RWPE1 (cell line): ENCODE measurements around the gene KRTDAP.

Source experiments
- CTCF ChIA-PET: fragments of 350-600 bp; sonication (Branson Sonifier 250); formaldehyde crosslinking; extraction: SDS; loops from one replicate; lab custom pipeline; 2021; lab: Yijun Ruan, JAX
- POLR2A ChIA-PET: fragments of 400-600 bp; formaldehyde crosslinking; extraction: SDS; loops from one replicate; lab custom pipeline; 2020; ENCODE audit warnings: antibody characterized with exemption; ENCODE audit not compliant: low non-redundant PET; lab: Yijun Ruan, JAX
- DNase-seq: peaks from one replicate; pipeline ENCODE4 v3.0.0; 2012; ENCODE audit warnings: low spot score
- H3K27ac ChIP-seq: fragments of 450-650 bp; 2 replicates; pipeline ENCODE4 v1.5.1; 2017
- TF ChIP-seq, protein P1 (sequence below): fragments of 450-650 bp; conservative IDR thresholded peaks from 2 replicates; pipeline ENCODE4 v1.5.1; 2017; ENCODE audit warnings: low read depth, mild to moderate bottlenecking

Gene KRTDAP

DNA sequence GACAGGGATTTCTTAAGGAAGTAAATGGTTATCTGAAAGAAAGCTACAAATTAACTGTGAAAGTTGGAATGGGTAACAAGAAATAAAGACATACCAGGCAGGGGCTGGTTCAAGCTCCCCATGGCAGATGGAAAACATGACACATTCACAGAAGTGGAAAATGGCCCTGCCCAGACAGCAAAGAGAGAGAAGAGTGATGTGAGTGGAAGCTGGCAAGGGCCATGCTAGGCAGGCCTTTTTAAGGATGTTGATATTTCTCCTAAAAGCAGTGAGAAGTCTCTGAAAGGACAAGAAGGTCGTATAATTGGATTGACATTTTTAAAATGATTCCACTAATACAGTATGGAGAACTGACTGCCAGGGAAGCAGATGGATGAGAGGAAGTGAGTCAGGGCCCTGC lies 45.5 kb downstream of the KRTDAP start:
- ChIA-PET CTCF (no interaction called here), POLR2A (no interaction called here)
- TF ChIP-seq, protein P1, sequence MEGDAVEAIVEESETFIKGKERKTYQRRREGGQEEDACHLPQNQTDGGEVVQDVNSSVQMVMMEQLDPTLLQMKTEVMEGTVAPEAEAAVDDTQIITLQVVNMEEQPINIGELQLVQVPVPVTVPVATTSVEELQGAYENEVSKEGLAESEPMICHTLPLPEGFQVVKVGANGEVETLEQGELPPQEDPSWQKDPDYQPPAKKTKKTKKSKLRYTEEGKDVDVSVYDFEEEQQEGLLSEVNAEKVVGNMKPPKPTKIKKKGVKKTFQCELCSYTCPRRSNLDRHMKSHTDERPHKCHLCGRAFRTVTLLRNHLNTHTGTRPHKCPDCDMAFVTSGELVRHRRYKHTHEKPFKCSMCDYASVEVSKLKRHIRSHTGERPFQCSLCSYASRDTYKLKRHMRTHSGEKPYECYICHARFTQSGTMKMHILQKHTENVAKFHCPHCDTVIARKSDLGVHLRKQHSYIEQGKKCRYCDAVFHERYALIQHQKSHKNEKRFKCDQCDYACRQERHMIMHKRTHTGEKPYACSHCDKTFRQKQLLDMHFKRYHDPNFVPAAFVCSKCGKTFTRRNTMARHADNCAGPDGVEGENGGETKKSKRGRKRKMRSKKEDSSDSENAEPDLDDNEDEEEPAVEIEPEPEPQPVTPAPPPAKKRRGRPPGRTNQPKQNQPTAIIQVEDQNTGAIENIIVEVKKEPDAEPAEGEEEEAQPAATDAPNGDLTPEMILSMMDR: no peak
- no peak for DNase-seq
- H3K27ac ChIP-seq: no peak overlapping the region

DNA sequence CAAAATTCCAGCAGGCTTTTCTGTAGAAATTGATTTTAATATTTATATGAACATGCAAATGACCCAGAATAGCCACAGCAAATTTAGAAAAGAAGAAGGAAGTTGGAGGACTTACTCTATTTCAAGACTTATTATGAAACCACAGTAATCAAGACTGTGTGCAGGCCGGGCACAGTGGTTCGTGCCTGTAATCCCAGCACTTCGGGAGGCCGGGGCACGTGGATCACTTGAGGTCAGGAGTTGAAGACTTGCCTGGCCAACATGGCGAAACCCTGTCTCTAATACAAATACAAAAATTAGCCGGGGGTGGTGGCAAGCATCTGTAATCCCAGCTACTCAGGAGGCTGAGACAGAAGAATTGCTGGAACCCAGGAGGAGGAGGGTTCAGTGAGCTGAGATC lies 48.2 kb downstream of the KRTDAP start:
- TF ChIP-seq, protein P1: no peak
- DNase-seq: no peak
- H3K27ac ChIP-seq: no peak overlapping the region
- ChIA-PET POLR2A (no interaction called here), CTCF (no interaction called here)

DNA sequence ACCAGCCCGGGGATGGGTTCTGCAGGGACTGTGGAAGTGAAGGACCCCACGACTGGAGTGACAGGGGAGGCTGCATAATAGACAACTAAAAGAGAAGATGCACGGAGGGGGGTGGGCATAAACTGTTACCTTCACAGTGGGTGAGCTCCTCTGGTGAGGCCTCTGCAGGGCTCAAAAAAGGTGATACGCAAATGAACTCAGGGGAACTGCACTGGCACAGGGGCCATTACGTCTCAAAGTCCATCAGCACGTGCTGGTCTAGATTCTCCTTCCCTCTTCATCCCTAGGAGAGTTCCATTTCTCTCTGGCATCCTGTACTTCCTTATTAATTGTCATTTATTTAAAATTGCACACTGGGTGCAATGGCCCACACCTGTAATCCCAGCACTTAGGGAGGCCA lies 50.3 kb downstream of the KRTDAP start:
- POLR2A ChIA-PET: no interaction called here
- TF ChIP-seq, protein P1: no peak
- CTCF ChIA-PET: interaction anchor here (1.2 kb wide), 1 partner anchor 55 kb away, joined by 3 read pairs; no protein-coding TSS in a partner anchor
- no peak for DNase-seq
- H3K27ac ChIP-seq: no peak overlapping the region

DNA sequence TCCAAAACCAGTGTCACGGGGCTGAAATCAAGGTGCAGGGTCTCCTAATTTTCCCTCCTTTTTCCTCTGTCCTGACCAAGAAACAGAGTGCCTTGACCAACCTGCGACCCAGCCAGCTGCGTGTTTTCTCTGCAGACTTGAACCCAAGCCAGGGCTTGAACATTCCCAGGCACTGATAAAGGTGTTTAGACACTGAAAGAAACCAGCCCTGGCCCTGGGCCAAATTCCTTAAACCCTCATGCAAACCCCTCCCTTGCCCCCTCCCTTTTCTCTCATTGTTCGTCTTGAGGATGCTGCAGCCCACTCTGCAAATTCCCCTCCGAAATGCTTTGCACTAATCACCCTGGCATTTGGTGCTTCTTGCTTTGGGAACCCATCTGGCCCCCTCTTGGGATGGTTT lies 51.7 kb downstream of the KRTDAP start:
- ChIA-PET POLR2A (no interaction called here), CTCF (interaction anchor here (0.6 to 1.2 kb wide), 2 partner anchors 57 to 67 kb away, joined by 3 read pairs; no protein-coding TSS in a partner anchor)
- TF ChIP-seq, protein P1: no peak
- H3K27ac ChIP-seq: no peak overlapping the region
- no peak for DNase-seq

DNA sequence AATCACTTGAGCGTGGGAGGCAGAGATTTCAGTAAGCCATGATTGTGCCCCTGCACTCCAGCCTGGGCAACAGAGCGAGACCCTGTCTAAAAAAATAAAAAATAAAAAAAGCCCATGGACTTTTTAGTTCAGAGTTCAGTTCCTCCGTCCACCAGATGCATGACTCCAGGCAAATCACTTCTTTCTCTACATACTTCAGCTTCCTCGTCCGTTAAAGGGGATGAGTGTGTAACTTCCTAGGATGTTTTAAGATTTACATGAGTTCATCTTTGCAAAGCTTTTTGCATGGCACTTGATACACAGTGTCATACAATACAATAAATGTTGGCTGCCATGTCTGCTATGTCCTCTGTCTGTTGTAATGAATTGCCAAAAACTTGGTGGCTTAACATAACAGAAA lies 52.2 kb downstream of the KRTDAP start:
- ChIA-PET CTCF (interaction anchor here (0.6 kb wide), 2 partner anchors 58 to 67 kb away, joined by 3 to 4 read pairs; no protein-coding TSS in a partner anchor), POLR2A (no interaction called here)
- DNase-seq: no peak
- TF ChIP-seq, protein P1: no peak
- no peak overlapping the region for H3K27ac ChIP-seq

GRCh38 chr19:35437406-35437951 lies 52.8 kb downstream of the KRTDAP start:
- ChIA-PET CTCF (interaction anchor here (0.6 kb wide), 2 partner anchors 58 to 297 kb away, joined by 4 read pairs; no protein-coding TSS in a partner anchor), POLR2A (no interaction called here)
- DNase-seq: no peak
- H3K27ac ChIP-seq: peak overlapping the region; percentile 78
- TF ChIP-seq, protein P1: no peak
